HEK293 (cell line): ENCODE data around the gene SNX8.

Experiments used
- AEBP2 ChIP-seq: fragments of 450-650 bp; formaldehyde crosslinking; IDR thresholded peaks from 2 replicates; pipeline ENCODE4 v1.5.1; 2016; ENCODE audit warnings: missing biosample characterization, missing genetic modification characterization, borderline replicate concordance
- HIC1 ChIP-seq: fragments of 450-650 bp; formaldehyde crosslinking; IDR thresholded peaks from 2 replicates; pipeline ENCODE4 v1.5.1; 2016; ENCODE audit warnings: missing biosample characterization, missing genetic modification characterization
- HOXA7 ChIP-seq: sonication (generic); formaldehyde crosslinking; IDR thresholded peaks from 2 replicates; pipeline ENCODE4 v1.8.1; 2022; ENCODE audit warnings: missing genetic modification reagents, borderline replicate concordance
- KLF10 ChIP-seq: fragments of 450-650 bp; IDR thresholded peaks from 2 replicates; pipeline ENCODE4 v1.5.1; 2018; ENCODE audit warnings: missing biosample characterization, mild to moderate bottlenecking, missing genetic modification characterization
- KLF7 ChIP-seq: fragments of 450-650 bp; formaldehyde crosslinking; IDR thresholded peaks from 2 replicates; pipeline ENCODE4 v1.5.1; 2016; ENCODE audit warnings: missing biosample characterization, missing genetic modification characterization, borderline replicate concordance
- PATZ1 ChIP-seq: fragments of 450-650 bp; formaldehyde crosslinking; IDR thresholded peaks from 2 replicates; pipeline ENCODE4 v1.5.1; 2016; ENCODE audit warnings: missing biosample characterization, missing genetic modification characterization
- PRDM2 ChIP-seq: fragments of 450-650 bp; formaldehyde crosslinking; IDR thresholded peaks from 2 replicates; pipeline ENCODE4 v1.5.1; 2016; ENCODE audit warnings: missing biosample characterization, missing genetic modification characterization, borderline replicate concordance
- SCRT1 ChIP-seq: fragments of 450-650 bp; formaldehyde crosslinking; IDR thresholded peaks from 2 replicates; pipeline ENCODE4 v1.5.1; 2016; ENCODE audit warnings: missing biosample characterization, missing genetic modification characterization, borderline replicate concordance
- SETDB1 ChIP-seq: IDR thresholded peaks from one replicate; pipeline ENCODE4 v1.6.1; 2017; ENCODE audit warnings: mild to moderate bottlenecking, low read length, moderate library complexity, mixed read lengths; ENCODE audit not compliant: insufficient read length
- ZNF114 ChIP-seq: fragments of 450-650 bp; formaldehyde crosslinking; IDR thresholded peaks from 2 replicates; pipeline ENCODE4 v1.5.0; 2017; ENCODE audit warnings: missing biosample characterization, missing genetic modification characterization
- ZNF169 ChIP-seq: fragments of 450-650 bp; formaldehyde crosslinking; IDR thresholded peaks from 2 replicates; pipeline ENCODE4 v1.5.1; 2016; ENCODE audit warnings: missing biosample characterization, missing genetic modification characterization
- ZNF221 ChIP-seq: fragments of 450-650 bp; formaldehyde crosslinking; IDR thresholded peaks from 2 replicates; pipeline ENCODE4 v1.5.1; 2017; ENCODE audit warnings: missing biosample characterization, missing genetic modification characterization, borderline replicate concordance
- ZNF350 ChIP-seq: fragments of 450-650 bp; formaldehyde crosslinking; IDR thresholded peaks from 2 replicates; pipeline ENCODE4 v1.5.0; 2017; ENCODE audit warnings: missing biosample characterization, mild to moderate bottlenecking, missing genetic modification characterization
- ZNF362 ChIP-seq: fragments of 450-650 bp; formaldehyde crosslinking; IDR thresholded peaks from 2 replicates; pipeline ENCODE4 v1.5.1; 2016; ENCODE audit warnings: missing biosample characterization, missing genetic modification characterization
- ZNF521 ChIP-seq: fragments of 450-650 bp; formaldehyde crosslinking; IDR thresholded peaks from 2 replicates; pipeline ENCODE4 v1.5.1; 2017; ENCODE audit warnings: missing biosample characterization, mild to moderate bottlenecking, missing genetic modification characterization
- ZNF600 ChIP-seq: fragments of 450-650 bp; formaldehyde crosslinking; IDR thresholded peaks from 2 replicates; pipeline ENCODE4 v1.5.1; 2016; ENCODE audit warnings: missing biosample characterization, missing genetic modification characterization
- ZNF639 ChIP-seq: fragments of 450-650 bp; formaldehyde crosslinking; IDR thresholded peaks from 2 replicates; pipeline ENCODE4 v1.5.1; 2016; ENCODE audit warnings: missing biosample characterization, missing genetic modification characterization
- ZNF692 ChIP-seq: fragments of 450-650 bp; formaldehyde crosslinking; IDR thresholded peaks from 2 replicates; pipeline ENCODE4 v1.5.1; 2016; ENCODE audit warnings: missing biosample characterization, missing genetic modification characterization
- ZNF76 ChIP-seq: fragments of 450-650 bp; formaldehyde crosslinking; IDR thresholded peaks from 2 replicates; pipeline ENCODE4; 2016; ENCODE audit warnings: low read depth, missing biosample characterization, missing genetic modification characterization, borderline replicate concordance
- ZNF777 ChIP-seq: fragments of 450-650 bp; formaldehyde crosslinking; IDR thresholded peaks from 2 replicates; pipeline ENCODE4 v1.5.1; 2017; ENCODE audit warnings: missing biosample characterization, missing genetic modification characterization, borderline replicate concordance
- ZNF792 ChIP-seq: fragments of 450-650 bp; formaldehyde crosslinking; IDR thresholded peaks from 2 replicates; pipeline ENCODE4 v1.5.1; 2016; ENCODE audit warnings: missing biosample characterization, missing genetic modification characterization
- ZSCAN30 ChIP-seq: fragments of 450-650 bp; IDR thresholded peaks from 2 replicates; pipeline ENCODE4 v1.5.1; 2018; ENCODE audit warnings: missing biosample characterization, mild to moderate bottlenecking, missing genetic modification characterization, moderate library complexity

Gene SNX8

GRCh38 chr7:2314209-2314955, at the start of gene SNX8 (continued):
- TF ChIP-seq ZNF692 (no peak), ZNF777 (tag by site-specific recombination) (no peak), SCRT1 (no peak), ZSCAN30 (tag by site-specific recombination) (0 out of 2 replicates have a peak, but pooled peaks have one; percentile 9), ZNF639 (tag by site-specific recombination) (no peak), ZNF350 (tag by site-specific recombination) (no peak), ZNF521 (tag by site-specific recombination) (no peak), ZNF362 (no peak), AEBP2 (tag by site-specific recombination) (no peak), ZNF76 (tag by site-specific recombination) (no peak), ZNF221 (no peak), ZNF600 (tag by site-specific recombination) (no peak), ZNF114 (tag by site-specific recombination) (no peak), KLF7 (tag by site-specific recombination) (peak; percentile 35; the same call in 1 of the 2 replicates), KLF10 (tag by site-specific recombination) (peak; percentile 90), PRDM2 (tag by site-specific recombination) (no peak), SETDB1 (no peak), ZNF169 (tag by site-specific recombination) (no peak), HOXA7 (CRISPR knock-in tag) (no peak), HIC1 (tag by site-specific recombination) (peak; percentile 72; the same call in 1 of the 2 replicates), ZNF792 (tag by site-specific recombination) (no peak), PATZ1 (tag by site-specific recombination) (no peak)
